IMR-90 (cell line): ENCODE measurements around the gene BEX3. TPM values are rescaled to one million over a fixed set of nuclear protein-coding genes. Genes with fewer than 3 reads are reported as not detected.

Experiments used
- ATAC-seq: fragments of 200-7000 bp; cut with Tn5 transposase; 2 replicates; pipeline ENCODE4 v1.9.1; 2020; ENCODE audit warnings: low read depth, mild to moderate bottlenecking, moderate library complexity
- BruUV-seq: library from RNA; stranded (reverse); fragments of 400-500 nt; replicated peaks from 2 replicates; lab custom pipeline; 2021; lab: Mats Ljungman, UMichigan
- CTCF ChIA-PET: fragments of 300-600 bp; formaldehyde crosslinking; extraction: SDS; loops from one replicate; lab custom pipeline; 2021; ENCODE audit warnings: antibody characterized with exemption; lab: Yijun Ruan, JAX
- POLR2A ChIA-PET: fragments of 300-600 bp; sonication (Branson Sonifier 250); formaldehyde crosslinking; loops from one replicate; lab custom pipeline; 2022; ENCODE audit warnings: antibody characterized with exemption; ENCODE audit not compliant: unreplicated experiment; lab: Charles Lee
- DNase-seq: peaks from one replicate; pipeline ENCODE4 v3.0.0; 2013
- H2AFZ ChIP-seq: replicated peaks from 2 replicates; pipeline ENCODE3; 2013; ENCODE audit warnings: low read length, mild to moderate bottlenecking; ENCODE audit not compliant: poor library complexity
- H2AK5ac ChIP-seq: 2 replicates; pipeline ENCODE4 v1.6.1; 2013; ENCODE audit warnings: low read depth, low read length, inconsistent platforms
- H2AK9ac ChIP-seq: replicated peaks from 2 replicates; pipeline ENCODE3; 2013; ENCODE audit warnings: mild to moderate bottlenecking, low read depth, low read length, moderate library complexity; ENCODE audit not compliant: poor library complexity
- H2BK120ac ChIP-seq: 2 replicates; pipeline ENCODE4 v1.6.1; 2013; ENCODE audit warnings: low read depth, low read length, inconsistent platforms
- H2BK15ac ChIP-seq: 3 replicates; pipeline ENCODE4 v1.6.1; 2013; ENCODE audit warnings: low read depth, low read length, inconsistent platforms
- H2BK20ac ChIP-seq: 2 replicates; pipeline ENCODE4 v1.6.1; 2013; ENCODE audit warnings: low read depth, mild to moderate bottlenecking, inconsistent platforms, low read length, moderate library complexity
- H2BK5ac ChIP-seq: 2 replicates; pipeline ENCODE4 v1.6.1; 2013; ENCODE audit warnings: mild to moderate bottlenecking, low read depth, low read length, inconsistent platforms; ENCODE audit not compliant: poor library complexity, severe bottlenecking
- H3K14ac ChIP-seq: replicated peaks from 2 replicates; pipeline ENCODE4 v1.6.1; 2013; ENCODE audit warnings: low read depth, low read length, inconsistent platforms
- H3K18ac ChIP-seq: 2 replicates; pipeline ENCODE4 v1.6.1; 2013; ENCODE audit warnings: low read depth, low read length, control low read depth
- H3K23ac ChIP-seq: 2 replicates; pipeline ENCODE4 v1.6.1; 2013; ENCODE audit warnings: low read depth, low read length, inconsistent platforms
- H3K27ac ChIP-seq: 2 replicates; pipeline ENCODE4 v1.5.1; 2013; ENCODE audit warnings: mild to moderate bottlenecking, control low read depth, low read length; ENCODE audit not compliant: insufficient read depth
- H3K27me3 ChIP-seq: 2 replicates; pipeline ENCODE4 v1.6.1; 2013; ENCODE audit warnings: low read length; ENCODE audit not compliant: control insufficient read depth, insufficient read depth
- H3K36me3 ChIP-seq: 2 replicates; pipeline ENCODE4 v1.6.1; 2013; ENCODE audit warnings: low read length, mixed read lengths; ENCODE audit not compliant: control insufficient read depth, insufficient read depth
- H3K4ac ChIP-seq: 2 replicates; pipeline ENCODE4 v1.6.1; 2013; ENCODE audit warnings: low read depth, low read length, inconsistent platforms
- H3K4me1 ChIP-seq: 2 replicates; pipeline ENCODE4 v1.6.1; 2013; ENCODE audit warnings: low read length, mixed read lengths; ENCODE audit not compliant: control insufficient read depth, insufficient read depth
- H3K4me2 ChIP-seq: 2 replicates; pipeline ENCODE4 v1.6.1; 2013; ENCODE audit warnings: low read depth, mild to moderate bottlenecking, control low read depth, low read length, moderate library complexity
- H3K4me3 ChIP-seq: 2 replicates; pipeline ENCODE4 v1.5.1; 2013; ENCODE audit warnings: low read depth, mild to moderate bottlenecking, control low read depth, low read length, moderate library complexity; ENCODE audit not compliant: insufficient read depth
- H3K56ac ChIP-seq: 2 replicates; pipeline ENCODE4 v1.6.1; 2013; ENCODE audit warnings: low read length, inconsistent platforms; ENCODE audit not compliant: insufficient read depth; ENCODE audit errors: extremely low read depth
- H3K79me1 ChIP-seq, 2 experiments: 2 replicates each; pipeline ENCODE4 v1.6.1; 2013; ENCODE audit warnings: low read length in 2 of 2, inconsistent platforms in 1 of 2, low read depth in 1 of 2
- H3K9ac ChIP-seq: 2 replicates; pipeline ENCODE4 v1.6.1; 2013; ENCODE audit warnings: low read depth, low read length, control low read depth
- H3K9me1 ChIP-seq: 2 replicates; pipeline ENCODE4 v1.6.1; 2013; ENCODE audit warnings: low read length, inconsistent platforms; ENCODE audit not compliant: insufficient read depth
- H3K9me3 ChIP-seq: 2 replicates; pipeline ENCODE4 v1.6.1; 2013; ENCODE audit warnings: low read length; ENCODE audit not compliant: control insufficient read depth, insufficient read depth
- H4K20me1 ChIP-seq: 2 replicates; pipeline ENCODE4 v1.6.1; 2013; ENCODE audit warnings: low read length, inconsistent platforms; ENCODE audit not compliant: insufficient read depth
- H4K5ac ChIP-seq: 2 replicates; pipeline ENCODE4 v1.6.1; 2013; ENCODE audit warnings: mild to moderate bottlenecking, low read depth, low read length, control low read depth
- H4K8ac ChIP-seq, 2 experiments: 2 replicates each; pipeline ENCODE4 v1.6.1; 2013; ENCODE audit warnings: low read depth in 2 of 2, low read length in 2 of 2, control low read depth in 1 of 2, inconsistent platforms in 1 of 2
- H4K91ac ChIP-seq: 2 replicates; pipeline ENCODE4 v1.6.1; 2013; ENCODE audit warnings: low read depth, low read length, inconsistent platforms; ENCODE audit not compliant: insufficient read depth
- CHD1 ChIP-seq: IDR thresholded peaks from 2 replicates; pipeline ENCODE4 v1.6.1; 2012; ENCODE audit warnings: low read depth, low read length, improper control_type of control experiment
- ELK1 ChIP-seq: fragments of 150-350 bp; IDR thresholded peaks from 2 replicates; pipeline ENCODE4 v1.6.1; 2016; ENCODE audit warnings: low read depth, mild to moderate bottlenecking, low read length, moderate library complexity, borderline replicate concordance
- WGBS, 2 experiments: methylation state at CpG; one replicate each; pipeline versions ENCODE4 v1.1.5 to v1.1.7; 2013; ENCODE audit warnings: missing lambda C conversion rate in 2 of 2; ENCODE audit not compliant: insufficient read length in 1 of 2; ENCODE audit errors: extremely low coverage in 2 of 2; 5-methylcytosine and 5-hydroxymethylcytosine counted together
- dilution Hi-C: fragments of 300-500 bp; cut with HindIII; formaldehyde crosslinking; loops from one replicate; pipeline ENCODE4 v1.14.3; 2018; ENCODE audit warnings: low sequenced_read_pairs; ENCODE audit not compliant: unreplicated experiment
- in situ Hi-C: fragments of 300-500 bp; cut with MboI; formaldehyde crosslinking; loops from 3 replicates; pipeline ENCODE4 v1.14.3; 2019; ENCODE audit warnings: low sequenced_read_pairs, inconsistent platforms, mixed read lengths
- intact Hi-C: fragments of 100-400 bp; cut with micrococcal nuclease; formaldehyde crosslinking; loops from 2 replicates; pipeline ENCODE4 v1.10.0; 2022
- polyA plus RNA-seq, 3 experiments: library from polyadenylated mRNA; depleted of rRNA; stranded (reverse); fragments of >200 nt; gene quantifications; 2 replicates each; pipeline ENCODE4 v1.2.3, GENCODE V29; 2012; ENCODE audit warnings: low replicate concordance in 1 of 3
- total RNA-seq: library from RNA; depleted of rRNA; stranded (reverse); fragments of >200 nt; gene quantifications from 2 replicates; pipeline ENCODE4 v1.2.3, GENCODE V29; 2012

Gene BEX3
- total and polyA plus RNA-seq, 2 of the 4 experiments (the other 2 are of a cell fraction) = 114 to 409 TPM

GRCh38 chrX:103417933-103418332, 41.6 kb downstream of the BEX3 start:
- Histone ChIP-seq H3K9me1 (no peaks in the 10 kb centered on the region), H2BK120ac (no peak overlapping the region), H3K4ac (no peak overlapping the region), H2BK5ac (peak overlapping the region; percentile 46), H3K9me3 (no peaks in the 10 kb centered on the region), H3K23ac (no peak overlapping the region), H4K8ac (no peak overlapping the region), H3K79me1 (peaks cover 0 to 3% of the 10 kb centered on the region in 2 experiments; a peak in 1 of 4 replicates), H4K5ac (no peak overlapping the region), H2BK15ac (no peak overlapping the region), H3K27ac (no peak overlapping the region), H3K18ac (no peak overlapping the region; the same call in 1 of the 2 replicates), H3K14ac (no peak overlapping the region), H3K36me3 (no peaks in the 10 kb centered on the region), H4K91ac (no peak overlapping the region), H3K27me3 (no peaks in the 10 kb centered on the region; the same call in 1 of the 2 replicates), H2AK9ac (no peak overlapping the region), H3K56ac (no peak overlapping the region), H3K4me1 (peaks cover 4% of the 10 kb centered on the region), H4K20me1 (no peaks in the 10 kb centered on the region; the same call in 1 of the 2 replicates), H3K4me2 (peak overlapping the region; percentile 33; the same call in 1 of the 2 replicates), H2AFZ (no peak overlapping the region), H3K4me3 (no peak overlapping the region), H2AK5ac (no peak overlapping the region), H2BK20ac (no peak overlapping the region), H3K9ac (no peak overlapping the region)
- TF ChIP-seq CHD1 (no peak), ELK1 (no peak)
- in situ Hi-C loops = no loop called here
- ChIA-PET POLR2A (interaction anchor here (0.6 kb wide), 1 partner anchor 112 kb away, joined by 4 read pairs; no protein-coding TSS in a partner anchor), CTCF (no interaction called here)
- no CpG with 5 or more reads among the region's 2 CpGs for WGBS, 2 experiments
- BruUV-seq = no TSS peak
- ATAC-seq (peak; percentile 57), DNase-seq (peak; percentile 31)
- dilution Hi-C loops = no loop called here
- intact Hi-C loops = no loop called here
